NCI-H2227 (cell line): ENCODE data around the gene PTGFRN.
A peak's percentile ranks its signal among the peaks of the same experiment; 100 is the strongest.
"Not testable (repeated sequence)": the region's sequence is repeated elsewhere in the genome, so short reads cannot be mapped to it uniquely, and the experiment has no call there.

Experiments
- DNase-seq: peaks from one replicate; lab custom pipeline; 2025; ENCODE audit not compliant: unreplicated experiment; lab: John Stamatoyannopoulos, UW

Gene PTGFRN

GRCh38 chr1:116909512-116910378 is at the start of gene PTGFRN:
Gene PTGFRN (plus strand): TSS chr1:116909916. CDS start chr1:116910204, 288 bp downstream.
- DNase-seq = peak; percentile 74

DNA sequence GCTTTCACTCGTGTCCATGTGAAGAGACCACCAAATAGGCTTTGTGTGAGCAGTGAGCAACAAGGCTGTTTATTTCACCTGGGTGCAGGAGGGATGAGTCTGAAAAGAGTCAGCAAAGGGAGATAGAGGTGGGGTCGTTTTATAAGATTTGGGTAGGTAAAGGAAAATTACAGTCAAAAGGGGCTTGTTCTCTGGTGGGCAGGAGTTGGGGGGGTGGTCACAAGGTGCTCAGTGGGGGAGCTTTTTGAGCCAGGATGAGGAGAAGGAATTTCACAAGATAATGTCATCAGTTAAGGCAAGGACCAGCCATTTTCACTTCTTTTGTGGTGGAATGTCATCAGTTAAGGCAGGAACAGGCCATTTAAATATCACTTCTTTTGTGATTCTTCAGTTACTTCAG is 49.5 kb upstream of the PTGFRN start:
- not testable (repeated sequence) for DNase-seq

GRCh38 chr1:116861137-116861536 is 48.6 kb upstream of the PTGFRN start:
- DNase-seq = no peak

GRCh38 chr1:116863031-116863430 is 46.7 kb upstream of the PTGFRN start:
- DNase-seq = not testable (repeated sequence)

- not testable (repeated sequence) for DNase-seq
Observed at GRCh38 chr1:116866478-116866877, 43.2 kb upstream of the PTGFRN start.

GRCh38 chr1:116868385-116868784 is 41.3 kb upstream of the PTGFRN start:
- no peak for DNase-seq

GRCh38 chr1:116869611-116870010 is 40.1 kb upstream of the PTGFRN start:
- no peak for DNase-seq

GRCh38 chr1:116870300-116870699 is 39.4 kb upstream of the PTGFRN start:
- DNase-seq = no peak

GRCh38 chr1:116871779-116872146 is 38.0 kb upstream of the PTGFRN start:
- DNase-seq = no peak

GRCh38 chr1:116873680-116874271 is 35.9 kb upstream of the PTGFRN start:
- DNase-seq = no peak

DNA sequence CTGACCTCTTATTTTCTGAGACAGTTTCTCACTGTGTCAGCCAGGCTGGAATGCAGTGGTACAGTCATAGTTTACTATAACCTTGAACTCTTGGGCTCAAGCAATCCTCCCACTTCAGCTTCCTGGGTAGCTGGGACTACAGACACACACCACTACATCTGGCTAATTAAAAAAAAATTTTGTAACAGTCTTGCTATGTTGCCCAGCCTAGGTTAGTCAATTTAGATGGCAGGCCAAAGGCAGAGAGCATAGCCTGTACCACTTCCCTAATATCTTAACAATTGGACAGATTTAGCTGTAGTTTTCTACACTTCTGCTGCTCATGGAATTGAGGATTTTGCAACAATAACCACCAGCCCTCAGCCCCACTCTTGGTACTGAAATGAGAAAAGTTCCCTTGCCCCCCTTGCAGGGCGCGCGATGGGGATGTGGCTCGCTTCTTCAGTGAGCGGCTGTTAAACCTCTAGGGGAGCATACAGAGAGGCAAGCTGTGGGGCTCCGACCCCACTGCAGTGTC is 34.9 kb upstream of the PTGFRN start:
- no peak for DNase-seq

GRCh38 chr1:116875391-116875790 is 34.3 kb upstream of the PTGFRN start:
- no peak for DNase-seq

DNA sequence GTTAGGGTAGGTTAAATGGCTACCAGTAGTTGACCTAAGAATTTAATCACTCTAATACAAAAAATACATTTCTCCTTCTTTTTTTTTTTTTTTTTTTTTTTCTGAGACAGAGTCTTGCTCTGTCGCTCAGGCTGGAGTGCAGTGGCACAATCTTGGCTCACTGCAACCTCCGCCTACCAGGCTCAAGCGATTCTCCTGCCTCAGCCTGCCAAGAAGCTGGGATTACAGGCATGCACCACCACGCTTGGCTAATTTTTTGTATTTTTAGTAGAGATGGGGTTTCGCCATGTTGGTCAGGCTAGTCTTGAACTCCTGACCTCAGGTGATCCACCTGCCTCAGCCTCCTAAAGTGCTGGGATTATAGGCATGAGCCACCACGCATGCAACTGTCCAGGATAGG is 33.8 kb upstream of the PTGFRN start:
- DNase-seq = not testable (repeated sequence)

GRCh38 chr1:116877141-116877818 is 32.4 kb upstream of the PTGFRN start:
- DNase-seq = peak; percentile 27

GRCh38 chr1:116878804-116879477 is 30.8 kb upstream of the PTGFRN start:
- DNase-seq = peak; percentile 75

DNA sequence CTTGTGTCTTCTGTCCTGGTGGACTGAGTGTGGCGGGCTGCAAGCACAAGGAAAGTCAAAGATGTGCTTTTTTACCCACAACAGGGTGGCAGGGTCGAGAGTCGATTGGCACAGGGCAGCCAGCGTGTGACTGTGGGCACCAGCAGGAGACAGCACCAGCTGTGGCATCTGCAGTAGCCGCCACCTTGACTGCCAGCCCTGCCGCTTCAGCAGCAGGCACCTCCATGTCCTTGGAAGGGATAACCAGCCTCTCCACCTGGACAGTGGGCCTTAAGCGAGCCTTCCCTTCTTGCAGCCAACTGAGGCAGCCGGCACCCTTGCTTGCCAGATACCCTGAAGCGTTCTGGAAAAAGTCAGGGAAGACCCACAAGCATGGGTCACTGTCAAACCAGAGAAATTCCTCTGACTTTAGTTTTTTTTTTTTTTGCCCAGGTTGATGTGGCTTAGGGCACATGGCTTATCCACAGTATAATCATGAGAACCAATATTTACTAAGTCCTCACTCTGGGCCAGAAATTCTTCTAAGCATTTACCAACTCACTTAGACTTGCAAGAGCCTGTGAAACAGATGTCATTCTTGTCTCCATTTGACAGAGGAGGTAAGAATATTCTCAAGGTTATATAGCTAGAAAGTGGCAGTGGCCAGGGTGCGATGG is 30.1 kb upstream of the PTGFRN start:
- no peak for DNase-seq

GRCh38 chr1:116880917-116881316 is 28.8 kb upstream of the PTGFRN start:
- DNase-seq = no peak

- DNase-seq = no peak
Observed at GRCh38 chr1:116881879-116882520, 27.7 kb upstream of the PTGFRN start.

DNA sequence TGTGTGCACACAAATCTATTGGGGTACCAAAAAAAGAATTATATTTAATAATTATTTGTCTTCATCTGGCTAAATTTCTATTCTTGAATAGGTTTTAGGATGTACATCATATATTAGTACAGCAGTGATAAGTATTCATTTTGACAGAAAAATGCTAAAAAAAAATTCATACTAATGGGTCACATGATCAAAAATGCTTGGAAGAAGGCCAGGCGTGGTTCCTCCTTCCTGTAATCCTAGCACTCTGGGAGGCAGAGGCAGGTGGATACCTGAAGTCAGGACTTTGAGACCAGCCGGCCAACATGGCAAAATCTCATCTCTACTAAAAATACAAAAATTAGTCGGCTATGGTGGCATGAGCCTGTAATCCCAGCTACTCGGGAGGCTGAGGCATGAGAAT is 26.9 kb upstream of the PTGFRN start:
- DNase-seq = no peak

- no peak for DNase-seq
Observed at GRCh38 chr1:116886291-116886878, 23.3 kb upstream of the PTGFRN start.
